Placental pericyte (primary cell): ENCODE measurements around the gene TMEM54. TPM values are rescaled to one million over a fixed set of nuclear protein-coding genes. Genes with fewer than 3 reads are reported as not detected.

Experiments used
- total RNA-seq: library from RNA; depleted of rRNA; stranded (reverse); fragments of >200 nt; gene quantifications from 2 replicates; pipeline ENCODE4 v1.2.3, GENCODE V29; 2012

The TMEM54 gene, protein sequence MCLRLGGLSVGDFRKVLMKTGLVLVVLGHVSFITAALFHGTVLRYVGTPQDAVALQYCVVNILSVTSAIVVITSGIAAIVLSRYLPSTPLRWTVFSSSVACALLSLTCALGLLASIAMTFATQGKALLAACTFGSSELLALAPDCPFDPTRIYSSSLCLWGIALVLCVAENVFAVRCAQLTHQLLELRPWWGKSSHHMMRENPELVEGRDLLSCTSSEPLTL
- 10.3 and 29.3 TPM in 2 replicates for total RNA-seq

DNA sequence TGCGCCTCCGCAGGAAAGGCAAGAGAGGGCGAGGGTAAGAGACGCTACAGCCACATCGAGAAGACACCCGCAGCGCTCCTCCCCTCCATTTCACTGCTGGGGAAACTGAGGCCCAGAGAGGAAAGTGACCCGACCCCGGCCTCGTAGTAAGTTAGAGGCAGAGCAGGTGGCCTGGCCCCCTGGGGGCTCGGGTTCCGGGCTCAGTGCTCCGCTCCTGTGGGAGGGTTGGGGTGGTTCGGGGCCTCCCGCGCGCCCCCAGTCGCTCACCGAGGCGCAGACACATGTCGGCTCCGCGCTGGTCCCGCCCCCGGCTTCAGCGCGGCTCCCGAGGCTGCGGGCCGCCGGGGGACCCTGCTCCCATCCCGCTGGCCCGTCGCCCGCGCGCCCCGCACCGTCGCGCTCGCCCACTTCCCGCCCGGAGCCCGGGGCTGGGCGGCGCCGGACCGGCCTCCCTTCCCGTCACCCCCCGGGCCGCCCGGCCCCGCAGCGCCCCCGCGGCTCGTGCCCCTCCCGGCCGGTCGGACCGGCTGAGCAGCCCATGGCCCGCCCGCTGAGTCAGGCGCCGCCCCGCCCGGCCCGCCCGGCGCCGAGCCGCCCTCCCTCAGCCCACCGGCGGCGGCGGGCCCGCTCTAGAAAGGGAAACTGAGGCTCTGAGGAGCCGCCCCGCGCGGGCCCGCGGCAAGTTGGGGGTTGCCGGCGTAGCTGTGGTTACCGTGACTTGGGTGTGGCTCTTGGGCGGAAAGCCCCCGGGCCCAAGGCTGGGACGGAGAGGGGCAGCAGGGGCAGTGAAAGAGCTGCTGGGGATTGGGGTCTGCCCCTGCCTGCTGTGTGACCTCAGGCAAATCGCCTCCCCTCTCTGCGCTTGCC lies at the start of gene TMEM54:
TSS of gene TMEM54 (minus strand) at position 434 of the 867 bp plus-strand sequence. CDS start at position 283, 151 bp downstream.

DNA sequence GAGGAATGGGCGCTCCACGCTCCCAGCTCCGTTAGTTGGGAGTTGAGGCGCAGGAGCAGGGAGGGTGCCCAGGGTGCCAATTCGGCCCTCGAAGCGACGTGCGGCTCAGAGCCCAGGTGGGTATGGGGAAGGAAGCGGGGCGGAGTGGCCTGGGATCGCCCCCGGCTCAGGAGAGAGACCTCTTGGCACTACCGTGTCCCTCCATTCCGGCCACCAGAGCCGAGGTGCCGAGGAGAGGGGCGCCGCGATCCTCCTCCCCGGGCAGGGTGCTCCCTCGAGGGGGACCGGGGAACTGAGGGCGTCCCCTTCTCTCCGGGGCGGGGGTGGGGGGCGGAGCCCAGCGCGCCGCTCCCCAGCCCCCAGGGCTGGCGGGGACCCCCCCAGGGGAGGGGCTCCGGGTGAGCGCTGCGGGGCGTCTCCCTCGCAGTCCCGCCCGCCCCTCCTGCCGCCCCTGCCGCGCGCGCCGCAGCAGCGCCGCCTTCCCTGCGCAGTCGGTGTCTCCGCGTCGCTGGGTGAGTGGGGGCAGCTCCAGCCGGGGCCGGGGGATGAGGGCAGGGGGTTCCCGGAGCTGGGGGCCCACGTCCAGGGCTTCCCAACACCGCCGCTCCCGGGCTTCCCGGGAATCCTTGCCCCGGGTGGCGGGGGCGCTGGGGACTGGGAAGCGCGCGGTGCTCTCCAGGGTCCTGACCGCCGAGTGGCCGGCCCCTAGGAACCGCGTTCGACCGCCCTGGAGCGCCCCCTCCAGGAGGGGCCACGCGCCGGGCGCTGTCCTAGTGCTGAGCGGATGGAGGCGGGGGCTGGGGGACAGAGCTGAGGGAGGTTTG lies 15.0 kb downstream of the TMEM54 start, which contains the start of gene HPCA:
TSS of gene HPCA (plus strand) at position 488 of the 824 bp plus-strand sequence. CDS start 2,408 bp downstream, outside the sequence.

DNA sequence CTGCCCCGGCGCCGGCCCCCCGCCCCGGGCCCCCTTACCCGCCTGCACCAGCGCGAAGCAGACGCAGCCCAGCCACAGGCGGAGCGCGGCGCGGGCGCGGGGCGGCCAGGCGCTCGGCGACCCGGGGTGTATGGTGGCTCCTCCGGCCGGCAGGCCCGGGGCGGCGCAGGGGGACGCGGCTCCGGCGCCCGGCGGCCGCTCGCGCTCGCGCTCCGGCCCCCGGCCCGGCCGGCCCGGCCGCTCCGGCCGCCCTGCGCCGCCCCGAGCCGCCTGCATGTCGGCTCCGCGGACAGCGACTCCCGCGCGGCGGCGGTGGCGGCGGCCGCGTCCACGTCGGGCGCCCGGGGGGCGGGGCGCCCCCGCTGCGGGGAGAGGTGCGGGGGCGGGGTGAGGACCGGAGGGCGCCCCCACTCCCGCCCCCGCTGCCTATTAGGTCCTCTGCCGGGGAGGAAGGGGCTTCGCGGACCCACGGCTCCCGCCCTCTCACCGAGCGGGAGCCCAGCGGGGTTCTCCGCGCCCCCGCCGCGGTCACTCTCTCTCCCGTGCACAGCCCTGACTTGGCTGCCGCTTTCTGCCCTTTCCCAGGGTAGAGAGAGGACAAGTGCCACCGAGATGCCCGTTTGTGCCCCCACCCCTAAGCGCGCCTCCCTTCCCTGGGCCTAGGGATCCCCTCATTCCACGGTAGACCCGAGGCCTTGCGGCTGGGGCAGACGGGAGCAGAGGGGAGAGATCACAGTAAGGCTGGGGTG lies 30.4 kb downstream of the TMEM54 start, which contains the start of gene FNDC5:
TSS of gene FNDC5 (minus strand) at position 298 of the 749 bp plus-strand sequence.

Other genes starting within 250 kb of the TMEM54 start
- gene SYNC, start 198.6 kb downstream of the TMEM54 start, total RNA-seq = 6.3 and 12.9 TPM in 2 replicates
- gene YARS1, start 84.0 kb downstream of the TMEM54 start, total RNA-seq = 154 and 303 TPM in 2 replicates
- 30.2 and 34.4 TPM in 2 replicates for gene S100PBP, start 83.7 kb downstream of the TMEM54 start, total RNA-seq
- gene FNDC5, start 30.5 kb downstream of the TMEM54 start, total RNA-seq = 0.22 and 0.29 TPM in 2 replicates
- not detected in 2 replicates for gene HPCA, start 14.9 kb downstream of the TMEM54 start, total RNA-seq
- 24.5 and 35.9 TPM in 2 replicates for gene RNF19B, start 63.4 kb upstream of the TMEM54 start, total RNA-seq
- 143 and 235 TPM in 2 replicates for gene AK2, start 135.5 kb upstream of the TMEM54 start, total RNA-seq
- gene AZIN2, start 179.8 kb upstream of the TMEM54 start, total RNA-seq = 6.2 and 13.3 TPM in 2 replicates